NK-92 (cell line): Measurements from ENCODE around the gene ANXA2.
"Not testable (repeated sequence)": the region's sequence is repeated elsewhere in the genome, so short reads cannot be mapped to it uniquely, and the experiment has no call there.

Source experiments
- DNase-seq: peaks from one replicate; lab custom pipeline; 2025; ENCODE audit not compliant: unreplicated experiment; lab: John Stamatoyannopoulos, UW

ANXA2 gene

GRCh38 chr15:60411774-60412425 is 14.1 kb upstream of the ANXA2 start:
- DNase-seq: no peak

GRCh38 chr15:60410350-60410749 is 12.6 kb upstream of the ANXA2 start:
- DNase-seq: not testable (repeated sequence)

GRCh38 chr15:60408463-60408981 is 10.7 kb upstream of the ANXA2 start:
- DNase-seq: no peak

GRCh38 chr15:60407415-60407805 is 9.6 kb upstream of the ANXA2 start:
- DNase-seq: no peak

GRCh38 chr15:60406513-60407414 is 9.0 kb upstream of the ANXA2 start:
- DNase-seq: no peak

- DNase-seq: no peak
These were observed 7.6 kb upstream of the ANXA2 start for GRCh38 chr15:60405399-60405798.

GRCh38 chr15:60404351-60404750 is 6.6 kb upstream of the ANXA2 start:
- DNase-seq: not testable (repeated sequence)

GRCh38 chr15:60400944-60401343 is 3.2 kb upstream of the ANXA2 start:
- DNase-seq: no peak

GRCh38 chr15:60399931-60400330 is 2.1 kb upstream of the ANXA2 start:
- no peak for DNase-seq

- no peak for DNase-seq
These were observed 1.6 kb upstream of the ANXA2 start for GRCh38 chr15:60399246-60399915.

GRCh38 chr15:60396958-60397771 is 621 bp downstream of the ANXA2 start:
- no peak for DNase-seq

- no peak for DNase-seq
These were observed 1.2 kb downstream of the ANXA2 start for GRCh38 chr15:60396560-60396957.

- DNase-seq: no peak
These were observed 1.7 kb downstream of the ANXA2 start for GRCh38 chr15:60396100-60396499.

- DNase-seq: no peak
These were observed 2.3 kb downstream of the ANXA2 start for GRCh38 chr15:60395276-60396011.

GRCh38 chr15:60394689-60395097 is 3.1 kb downstream of the ANXA2 start:
- DNase-seq: no peak

- DNase-seq: no peak
These were observed 4.6 kb downstream of the ANXA2 start for GRCh38 chr15:60392986-60393790.

GRCh38 chr15:60392601-60392985 is 5.2 kb downstream of the ANXA2 start:
- DNase-seq: no peak

- no peak for DNase-seq
These were observed 6.0 kb downstream of the ANXA2 start for GRCh38 chr15:60391722-60392315.
